PC-3 (cell line): Measurements from ENCODE around the gene FBN2. TPM values are rescaled to one million over a fixed set of nuclear protein-coding genes. Genes with fewer than 3 reads are reported as not detected.

Source experiments
- ATAC-seq: fragments of 200-7000 bp; cut with Tn5 transposase; 2 replicates; pipeline ENCODE4 v1.9.1; 2020; ENCODE audit warnings: mild to moderate bottlenecking, moderate library complexity
- BruUV-seq: library from RNA; stranded (reverse); fragments of 400-500 nt; replicated peaks from 2 replicates; lab custom pipeline; 2021; lab: Mats Ljungman, UMichigan
- CTCF ChIA-PET: fragments of 300-600 bp; sonication (Branson Sonifier 250); formaldehyde crosslinking; loops from one replicate; lab custom pipeline; 2022; ENCODE audit warnings: antibody characterized with exemption; lab: Charles Lee
- POLR2A ChIA-PET: fragments of 300-600 bp; sonication (Branson Sonifier 250); formaldehyde crosslinking; loops from one replicate; lab custom pipeline; 2022; ENCODE audit warnings: antibody characterized with exemption; ENCODE audit not compliant: unreplicated experiment; lab: Charles Lee
- DNase-seq: peaks from one replicate; pipeline ENCODE4 v3.0.0-alpha.2; 2015
- H2AFZ ChIP-seq: fragments of 300-600 bp; sonication (generic); 2 replicates; pipeline ENCODE4 v1.6.0; 2016; ENCODE audit warnings: antibody characterized with exemption, low read length
- H3F3A ChIP-seq: fragments of 300-600 bp; sonication (generic); one replicate; pipeline ENCODE4 v1.6.0; 2017; ENCODE audit warnings: antibody characterized with exemption, low read length, control low read depth, mild to moderate bottlenecking; ENCODE audit not compliant: unreplicated experiment
- H3K27ac ChIP-seq: fragments of 300-600 bp; sonication (generic); 2 replicates; pipeline ENCODE4 v1.5.1; 2016; ENCODE audit warnings: mild to moderate bottlenecking, low read length
- H3K27me3 ChIP-seq: fragments of 300-600 bp; sonication (generic); 2 replicates; pipeline ENCODE4 v1.6.1; 2016; ENCODE audit warnings: low read length, mixed read lengths
- H3K36me3 ChIP-seq: fragments of 300-600 bp; sonication (generic); 2 replicates; pipeline ENCODE4 v1.6.1; 2016; ENCODE audit warnings: low read depth, mixed run types, low read length, mixed read lengths
- H3K4me1 ChIP-seq: fragments of 300-600 bp; sonication (generic); 2 replicates; pipeline ENCODE4 v1.5.1; 2016; ENCODE audit warnings: low read length; ENCODE audit not compliant: insufficient read depth
- H3K4me2 ChIP-seq: fragments of 300-600 bp; sonication (generic); 2 replicates; pipeline ENCODE4 v1.6.0; 2016; ENCODE audit warnings: low read length
- H3K4me3 ChIP-seq: fragments of 300-600 bp; sonication (generic); 2 replicates; pipeline ENCODE4 v1.5.1; 2016; ENCODE audit warnings: mild to moderate bottlenecking, low read length, mixed read lengths
- H3K79me2 ChIP-seq: fragments of 300-600 bp; sonication (generic); 2 replicates; pipeline ENCODE4 v1.6.1; 2017; ENCODE audit warnings: low read length, mixed read lengths
- H3K9ac ChIP-seq: fragments of 300-600 bp; sonication (generic); 2 replicates; pipeline ENCODE4 v1.6.0; 2016; ENCODE audit warnings: mild to moderate bottlenecking, low read length
- H3K9me2 ChIP-seq: fragments of 300-600 bp; sonication (generic); replicated peaks from 2 replicates; pipeline ENCODE4 v1.6.1; 2016; ENCODE audit warnings: mixed run types, low read length, mixed read lengths
- H3K9me3 ChIP-seq: fragments of 300-600 bp; sonication (generic); 2 replicates; pipeline ENCODE4 v1.6.1; 2016; ENCODE audit warnings: low read length, mixed read lengths
- H4K20me1 ChIP-seq: fragments of 300-600 bp; sonication (generic); 2 replicates; pipeline ENCODE4 v1.6.1; 2016; ENCODE audit warnings: low read length, mixed read lengths
- EZH2 ChIP-seq: fragments of 300-600 bp; sonication (generic); IDR thresholded peaks from one replicate; pipeline ENCODE4 v1.6.1; 2017; ENCODE audit warnings: antibody characterized with exemption, mild to moderate bottlenecking, low read length; ENCODE audit not compliant: unreplicated experiment
- EZH2phosphoT487 ChIP-seq: fragments of 300-600 bp; sonication (generic); IDR thresholded peaks from 2 replicates; pipeline ENCODE4 v1.6.1; 2018; ENCODE audit warnings: mild to moderate bottlenecking, antibody characterized with exemption, low read length, borderline replicate concordance
- intact Hi-C: fragments of 100-400 bp; cut with micrococcal nuclease; formaldehyde crosslinking; loops from 2 replicates; pipeline ENCODE4 v1.9.0; 2023
- total RNA-seq: library from RNA; depleted of rRNA; stranded (reverse); fragments of >200 nt; gene quantifications from 2 replicates; pipeline ENCODE4 v1.2.3, GENCODE V29; 2014
- TF ChIP-seq, protein P1 (sequence below): fragments of 300-600 bp; sonication (generic); conservative IDR thresholded peaks from 2 replicates; pipeline ENCODE4 v1.5.1; 2017; ENCODE audit warnings: antibody characterized with exemption, low read depth, mild to moderate bottlenecking, low read length

Gene FBN2
- total RNA-seq, 1 experiment from 2014 or later: 45.2 TPM

DNA sequence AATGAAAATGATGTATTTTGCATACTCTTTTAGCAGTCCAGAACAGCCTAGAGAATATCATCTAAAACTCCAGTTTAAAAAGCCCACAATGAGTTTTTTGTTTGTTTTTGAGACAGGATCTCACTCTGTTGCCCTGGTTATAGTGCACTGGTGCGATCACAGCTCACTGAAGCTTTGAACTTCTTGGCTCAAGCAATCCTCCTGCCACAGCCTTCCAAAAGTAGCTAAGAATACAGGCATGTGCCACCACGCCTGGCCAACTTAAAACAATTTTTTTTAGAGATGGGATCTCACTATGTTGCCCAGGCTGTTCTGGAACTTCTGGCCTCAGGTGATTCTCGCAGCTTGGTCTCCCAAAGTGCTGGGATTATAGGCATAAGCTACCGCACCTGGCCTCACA, 175.7 kb downstream of the FBN2 start:
- Histone ChIP-seq H3K4me3 (no peak overlapping the region), H2AFZ (no peak overlapping the region), H3K36me3 (0 out of 2 replicates have a peak, but pooled peaks cover under 1% of the 10 kb centered on the region), H3K9me2 (no peaks in the 10 kb centered on the region), H3K79me2 (no peaks in the 10 kb centered on the region), H3K9me3 (no peaks in the 10 kb centered on the region), H3K27me3 (no peaks in the 10 kb centered on the region), H3K9ac (no peak overlapping the region), H3K4me2 (no peak overlapping the region), H3K27ac (no peak overlapping the region), H3K4me1 (no peaks in the 10 kb centered on the region), H4K20me1 (no peaks in the 10 kb centered on the region), H3F3A (no peaks in the 10 kb centered on the region)
- BruUV-seq: no TSS peak
- DNase-seq: no peak
- ATAC-seq: no peak
- ChIA-PET CTCF (no interaction called here), POLR2A (no interaction called here)
- no peak for TF ChIP-seq EZH2
- TF ChIP-seq, protein P1, sequence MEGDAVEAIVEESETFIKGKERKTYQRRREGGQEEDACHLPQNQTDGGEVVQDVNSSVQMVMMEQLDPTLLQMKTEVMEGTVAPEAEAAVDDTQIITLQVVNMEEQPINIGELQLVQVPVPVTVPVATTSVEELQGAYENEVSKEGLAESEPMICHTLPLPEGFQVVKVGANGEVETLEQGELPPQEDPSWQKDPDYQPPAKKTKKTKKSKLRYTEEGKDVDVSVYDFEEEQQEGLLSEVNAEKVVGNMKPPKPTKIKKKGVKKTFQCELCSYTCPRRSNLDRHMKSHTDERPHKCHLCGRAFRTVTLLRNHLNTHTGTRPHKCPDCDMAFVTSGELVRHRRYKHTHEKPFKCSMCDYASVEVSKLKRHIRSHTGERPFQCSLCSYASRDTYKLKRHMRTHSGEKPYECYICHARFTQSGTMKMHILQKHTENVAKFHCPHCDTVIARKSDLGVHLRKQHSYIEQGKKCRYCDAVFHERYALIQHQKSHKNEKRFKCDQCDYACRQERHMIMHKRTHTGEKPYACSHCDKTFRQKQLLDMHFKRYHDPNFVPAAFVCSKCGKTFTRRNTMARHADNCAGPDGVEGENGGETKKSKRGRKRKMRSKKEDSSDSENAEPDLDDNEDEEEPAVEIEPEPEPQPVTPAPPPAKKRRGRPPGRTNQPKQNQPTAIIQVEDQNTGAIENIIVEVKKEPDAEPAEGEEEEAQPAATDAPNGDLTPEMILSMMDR: no peak
- no peak for TF ChIP-seq EZH2phosphoT487
- intact Hi-C loops: no loop called here

DNA sequence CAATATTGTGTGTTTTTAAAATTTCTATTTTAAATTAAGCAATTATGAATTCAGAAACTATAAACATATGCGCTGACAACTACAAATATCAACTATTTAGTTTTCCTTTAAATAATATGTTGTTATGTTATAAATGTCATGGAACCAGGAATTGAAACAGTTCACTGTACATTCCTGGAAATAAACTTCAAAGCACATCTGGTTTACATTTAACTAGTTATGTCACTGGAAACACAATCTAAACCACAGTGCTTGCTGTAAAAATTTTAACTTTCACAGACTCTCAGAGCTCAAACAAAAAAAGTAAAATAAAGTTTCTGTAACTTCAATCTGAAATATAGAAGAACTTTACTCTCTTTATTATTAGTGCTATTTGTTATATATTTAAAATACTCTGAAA, 179.2 kb downstream of the FBN2 start:
- Histone ChIP-seq H3K79me2 (no peaks in the 10 kb centered on the region), H3K4me3 (no peak overlapping the region), H3K27me3 (no peaks in the 10 kb centered on the region), H2AFZ (no peak overlapping the region), H3K9me2 (no peaks in the 10 kb centered on the region), H3K4me1 (no peaks in the 10 kb centered on the region), H3K9ac (no peak overlapping the region), H3F3A (no peaks in the 10 kb centered on the region), H3K4me2 (no peak overlapping the region), H3K9me3 (no peaks in the 10 kb centered on the region), H3K27ac (no peak overlapping the region), H4K20me1 (no peaks in the 10 kb centered on the region), H3K36me3 (0 out of 2 replicates have a peak, but pooled peaks cover 4% of the 10 kb centered on the region)
- CTCF ChIA-PET: no interaction called here
- BruUV-seq: no TSS peak
- ATAC-seq (no peak), DNase-seq (no peak)
- TF ChIP-seq EZH2: no peak
- TF ChIP-seq EZH2phosphoT487: no peak
- TF ChIP-seq, protein P1: no peak
- POLR2A ChIA-PET: no interaction called here
- intact Hi-C loops: no loop called here

GRCh38 chr5:128357226-128357625, 180.8 kb downstream of the FBN2 start:
- H3F3A ChIP-seq: no peaks in the 10 kb centered on the region
- no peaks in the 10 kb centered on the region for H3K9me3 ChIP-seq
- intact Hi-C loops: no loop called here
- no peak for DNase-seq
- no peaks in the 10 kb centered on the region for H3K9me2 ChIP-seq
- BruUV-seq: no TSS peak
- CTCF ChIA-PET: no interaction called here
- 0 out of 2 replicates have a peak, but pooled peaks cover 4% of the 10 kb centered on the region for H3K36me3 ChIP-seq
- H3K4me3 ChIP-seq: no peak overlapping the region
- no peak overlapping the region for H3K4me2 ChIP-seq
- no peaks in the 10 kb centered on the region for H4K20me1 ChIP-seq
- ATAC-seq: no peak
- POLR2A ChIA-PET: no interaction called here
- no peak overlapping the region for H3K27ac ChIP-seq
- no peak for TF ChIP-seq EZH2
- TF ChIP-seq, protein P1: no peak
- no peak for TF ChIP-seq EZH2phosphoT487
- H3K9ac ChIP-seq: no peak overlapping the region
- no peaks in the 10 kb centered on the region for H3K4me1 ChIP-seq
- H2AFZ ChIP-seq: no peak overlapping the region
- H3K27me3 ChIP-seq: no peaks in the 10 kb centered on the region
- no peaks in the 10 kb centered on the region for H3K79me2 ChIP-seq
